ENCODE measurements around the gene DUX4. TPM values are rescaled to one million over a fixed set of nuclear protein-coding genes. Genes with fewer than 3 reads are reported as not detected.
"Not testable (repeated sequence)": the region's sequence is repeated elsewhere in the genome, so short reads cannot be mapped to it uniquely, and the experiment has no call there.

DUX4 gene
- not detected in 2 replicates for total RNA-seq

- DNase-seq = not testable (repeated sequence)
Measured at GRCh38 chr4:190173428-190173827, at the start of gene DUX4. Gene DUX4, plus strand, starts transcription at chr4:190173774. Its CDS starts 0 bp downstream, at chr4:190173774.

DNA sequence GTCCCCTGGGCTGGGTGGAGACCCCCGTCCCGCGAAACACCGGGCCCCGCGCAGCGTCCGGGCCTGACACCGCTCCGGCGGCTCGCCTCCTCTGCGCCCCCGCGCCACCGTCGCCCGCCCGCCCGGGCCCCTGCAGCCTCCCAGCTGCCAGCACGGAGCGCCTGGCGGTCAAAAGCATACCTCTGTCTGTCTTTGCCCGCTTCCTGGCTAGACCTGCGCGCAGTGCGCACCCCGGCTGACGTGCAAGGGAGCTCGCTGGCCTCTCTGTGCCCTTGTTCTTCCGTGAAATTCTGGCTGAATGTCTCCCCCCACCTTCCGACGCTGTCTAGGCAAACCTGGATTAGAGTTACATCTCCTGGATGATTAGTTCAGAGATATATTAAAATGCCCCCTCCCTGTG lies 1.9 kb downstream of the DUX4 start:
- not testable (repeated sequence) for DNase-seq

GRCh38 chr4:190177727-190178605 lies 4.4 kb downstream of the DUX4 start:
- not testable (repeated sequence) for DNase-seq

DNA sequence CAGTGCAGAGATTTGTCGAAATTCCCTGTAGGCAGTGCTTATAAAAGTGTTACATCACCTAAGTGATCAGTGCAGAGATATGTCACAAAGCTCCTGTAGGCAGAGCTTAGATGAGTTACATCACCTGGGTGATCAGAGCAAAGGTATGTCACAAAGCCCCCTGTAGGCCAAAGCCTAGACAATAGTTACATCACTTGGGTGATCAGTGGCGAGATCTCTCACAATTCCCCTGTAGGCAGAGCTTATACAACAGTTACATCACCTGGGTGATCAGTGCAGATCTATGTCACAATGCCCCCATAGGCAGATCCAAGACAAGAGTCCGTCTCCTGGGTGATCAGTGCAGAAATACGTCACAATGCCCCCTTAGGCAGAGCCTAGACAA lies 5.0 kb downstream of the DUX4 start:
- DNase-seq = not testable (repeated sequence)

GRCh38 chr4:190179030-190179739 lies 5.6 kb downstream of the DUX4 start:
- not testable (repeated sequence) for DNase-seq

DNA sequence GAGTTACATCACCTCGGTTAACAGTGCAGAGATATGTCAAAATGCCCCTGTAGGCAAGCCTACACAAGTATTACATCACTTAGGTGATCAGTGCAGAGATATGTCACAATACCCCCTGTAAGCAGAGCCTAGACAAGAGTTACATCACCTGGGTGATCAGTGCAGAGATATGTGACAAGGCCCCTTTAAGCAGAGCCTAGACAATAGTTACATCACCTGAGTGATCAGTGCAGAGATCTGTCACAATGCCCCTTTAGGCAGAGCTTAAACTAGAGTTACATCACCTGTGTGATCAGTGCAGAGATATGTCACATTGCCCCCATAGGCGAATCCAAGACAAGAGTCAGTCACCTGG lies 6.1 kb downstream of the DUX4 start:
- DNase-seq = not testable (repeated sequence)

GRCh38 chr4:190180947-190181346 lies 7.4 kb downstream of the DUX4 start:
- not testable (repeated sequence) for DNase-seq

DNA sequence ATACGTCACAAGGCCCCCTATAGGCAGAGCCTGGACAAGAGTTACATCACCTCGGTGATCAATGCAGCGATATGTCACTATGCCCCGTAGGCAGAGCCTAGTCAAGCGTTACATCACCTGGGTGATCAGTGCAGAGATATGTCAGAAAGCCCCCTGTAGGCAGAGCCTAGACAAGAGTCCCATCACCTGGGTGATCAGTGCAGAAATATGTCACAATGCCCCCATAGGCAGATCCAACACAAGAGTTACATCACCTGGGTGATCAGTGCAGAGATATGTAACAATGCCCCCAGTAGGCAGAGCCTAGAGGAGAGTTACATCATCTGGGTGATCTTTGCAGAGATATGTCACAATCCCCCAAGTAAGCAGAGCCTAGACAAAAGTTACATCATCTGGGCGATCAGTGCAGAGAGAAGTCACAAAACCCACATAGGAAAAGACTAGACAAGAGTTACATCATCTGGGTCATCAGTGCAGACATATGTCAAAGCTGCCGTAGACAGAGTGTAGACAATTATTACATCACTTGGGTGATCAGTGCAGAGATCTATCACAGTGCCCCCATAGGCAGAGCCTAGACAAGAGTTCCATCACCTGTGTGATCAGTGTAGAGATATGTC lies 8.0 kb downstream of the DUX4 start:
- DNase-seq = not testable (repeated sequence)

DNA sequence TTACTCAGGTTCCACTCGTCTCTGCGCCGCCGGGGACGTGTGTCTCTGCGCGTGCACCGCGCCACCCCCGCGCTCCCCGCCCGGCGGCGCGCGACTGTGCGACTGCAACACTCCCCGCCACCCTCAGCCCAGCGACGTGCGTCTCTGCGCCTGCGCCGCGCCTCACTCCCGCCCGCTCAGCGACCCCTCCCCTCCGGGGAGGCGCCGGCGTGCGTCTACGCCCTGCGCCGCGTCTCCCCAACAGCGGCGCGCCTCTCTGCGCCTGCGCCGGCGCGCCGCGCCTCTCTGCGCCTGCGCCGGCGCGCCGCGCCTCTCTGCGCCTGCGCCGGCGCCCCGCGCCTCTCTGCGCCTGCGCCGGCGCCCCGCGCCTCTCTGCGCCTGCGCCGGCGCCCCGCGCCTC lies 29.9 kb downstream of the DUX4 start:
- DNase-seq = not testable (repeated sequence)

Other genes starting within 250 kb of the DUX4 start
- gene FRG1, start 232.9 kb upstream of the DUX4 start, total RNA-seq = 47.0 and 47.9 TPM in 2 replicates
- not detected in 2 replicates for gene FRG2, start 146.5 kb upstream of the DUX4 start, total RNA-seq
- gene DBET, start 109.3 kb upstream of the DUX4 start, total RNA-seq = not detected in 2 replicates